A549 (cell line): ENCODE measurements around the gene GC.
"Not testable (repeated sequence)": the region's sequence is repeated elsewhere in the genome, so short reads cannot be mapped to it uniquely, and the experiment has no call there.

ENCODE experiments used
- HOXA7 ChIP-seq: fragments of 250-450 bp; sonication (Bioruptor Pico); IDR thresholded peaks from 2 replicates; pipeline ENCODE4 v1.5.0; 2020; ENCODE audit warnings: mild to moderate bottlenecking, moderate library complexity
- POLR2A ChIP-seq: IDR thresholded peaks from 2 replicates; pipeline ENCODE4 v1.6.1; 2012; ENCODE audit warnings: mild to moderate bottlenecking, low read length
- SMC3 ChIP-seq: fragments of >200 bp; sonication (Bioruptor Twin); formaldehyde crosslinking; IDR thresholded peaks from 3 replicates; pipeline ENCODE4 v1.6.1; 2018; ENCODE audit warnings: inconsistent platforms

GRCh38 chr4:71738782-71739181, 45.1 kb downstream of the GC start:
- not testable (repeated sequence) for TF ChIP-seq HOXA7, SMC3, POLR2A
